22Rv1 (cell line): ENCODE results near the gene TMEM176A.

ENCODE experiments used
- ZFX ChIP-seq: fragments of 450-650 bp; IDR thresholded peaks from 2 replicates; pipeline ENCODE4 v1.6.1; 2017; ENCODE audit warnings: antibody characterized with exemption, borderline replicate concordance
- TF ChIP-seq, protein P1 (sequence below): fragments of 450-650 bp; IDR thresholded peaks from 2 replicates; pipeline ENCODE4 v1.5.1; 2017; ENCODE audit warnings: mild to moderate bottlenecking

DNA sequence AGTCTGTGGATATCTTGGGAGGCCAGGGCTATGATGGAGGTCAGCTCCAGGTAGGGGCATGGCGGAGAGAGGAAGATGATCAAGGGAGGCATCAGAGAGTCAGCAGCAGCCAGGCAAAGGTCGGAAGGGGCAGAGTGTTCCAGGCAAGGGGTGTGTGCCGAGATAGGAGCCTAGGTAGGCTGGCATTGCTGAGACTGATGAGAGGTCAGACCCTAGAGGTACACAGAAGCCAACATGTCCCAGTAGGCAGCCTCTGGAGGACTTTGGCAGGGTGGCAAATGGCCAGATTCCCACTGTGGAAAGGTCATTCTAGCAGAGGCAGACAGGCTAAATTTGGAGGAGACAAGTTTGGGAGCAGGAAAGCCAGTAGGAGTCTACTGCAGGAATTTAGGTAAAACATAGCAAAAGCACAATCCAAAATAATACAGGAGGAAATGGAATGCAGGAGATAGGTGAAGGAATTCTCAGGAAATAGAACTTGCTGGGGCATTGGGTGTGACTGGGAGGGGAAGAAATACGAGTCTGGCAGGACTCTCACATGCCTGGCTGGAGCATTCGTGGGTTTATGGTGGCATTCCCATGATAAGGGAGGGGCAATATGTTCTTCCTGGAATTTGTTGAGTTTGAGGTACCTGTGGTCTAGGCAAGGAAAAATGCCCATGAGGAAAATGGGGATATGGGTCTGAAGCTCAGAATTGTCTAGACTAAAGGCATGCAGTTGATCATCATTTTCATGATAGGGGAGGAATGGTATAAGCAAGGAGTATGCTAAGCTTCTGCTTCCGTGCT lies 25.7 kb downstream of the TMEM176A start:
- TF ChIP-seq, protein P1, sequence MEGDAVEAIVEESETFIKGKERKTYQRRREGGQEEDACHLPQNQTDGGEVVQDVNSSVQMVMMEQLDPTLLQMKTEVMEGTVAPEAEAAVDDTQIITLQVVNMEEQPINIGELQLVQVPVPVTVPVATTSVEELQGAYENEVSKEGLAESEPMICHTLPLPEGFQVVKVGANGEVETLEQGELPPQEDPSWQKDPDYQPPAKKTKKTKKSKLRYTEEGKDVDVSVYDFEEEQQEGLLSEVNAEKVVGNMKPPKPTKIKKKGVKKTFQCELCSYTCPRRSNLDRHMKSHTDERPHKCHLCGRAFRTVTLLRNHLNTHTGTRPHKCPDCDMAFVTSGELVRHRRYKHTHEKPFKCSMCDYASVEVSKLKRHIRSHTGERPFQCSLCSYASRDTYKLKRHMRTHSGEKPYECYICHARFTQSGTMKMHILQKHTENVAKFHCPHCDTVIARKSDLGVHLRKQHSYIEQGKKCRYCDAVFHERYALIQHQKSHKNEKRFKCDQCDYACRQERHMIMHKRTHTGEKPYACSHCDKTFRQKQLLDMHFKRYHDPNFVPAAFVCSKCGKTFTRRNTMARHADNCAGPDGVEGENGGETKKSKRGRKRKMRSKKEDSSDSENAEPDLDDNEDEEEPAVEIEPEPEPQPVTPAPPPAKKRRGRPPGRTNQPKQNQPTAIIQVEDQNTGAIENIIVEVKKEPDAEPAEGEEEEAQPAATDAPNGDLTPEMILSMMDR = no peak
- TF ChIP-seq ZFX = no peak
